ENCODE results near the gene RAB3IP. TPM values are rescaled to one million over a fixed set of nuclear protein-coding genes. Genes with fewer than 3 reads are reported as not detected.
"Not testable (repeated sequence)": the region's sequence is repeated elsewhere in the genome, so short reads cannot be mapped to it uniquely, and the experiment has no call there.

Gene RAB3IP
- total RNA-seq, 1 donor from 2014 or later, result 14.1 TPM

DNA sequence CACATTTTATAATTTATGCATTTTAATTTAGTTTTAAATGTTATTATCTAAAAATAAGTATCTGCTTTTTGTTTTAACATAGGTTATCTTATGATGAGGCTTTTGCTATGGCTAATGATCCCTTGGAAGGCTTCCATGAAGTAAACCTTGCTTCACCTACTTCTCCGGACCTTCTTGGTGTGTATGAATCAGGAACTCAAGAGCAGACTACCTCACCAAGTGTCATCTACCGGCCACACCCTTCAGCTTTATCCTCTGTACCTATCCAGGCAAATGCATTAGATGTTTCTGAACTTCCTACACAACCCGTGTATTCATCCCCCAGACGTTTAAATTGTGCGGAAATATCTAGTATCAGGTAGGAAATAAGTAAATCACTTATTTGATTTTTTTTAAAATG, 16.6 kb downstream of the RAB3IP start:
- peaks cover 1% of the 10 kb centered on the region for H3K27me3 Mint-ChIP-seq (ENCODE audit: unreplicated experiment)
- no peaks in the 10 kb centered on the region for H3K4me1 Mint-ChIP-seq (ENCODE audit: unreplicated experiment)
- H3K27ac Mint-ChIP-seq (ENCODE audit: unreplicated experiment), result no peak overlapping the region
- H3K9me3 Mint-ChIP-seq (ENCODE audit: unreplicated experiment), result peaks cover 6% of the 10 kb centered on the region
- TF ChIP-seq, protein P1, sequence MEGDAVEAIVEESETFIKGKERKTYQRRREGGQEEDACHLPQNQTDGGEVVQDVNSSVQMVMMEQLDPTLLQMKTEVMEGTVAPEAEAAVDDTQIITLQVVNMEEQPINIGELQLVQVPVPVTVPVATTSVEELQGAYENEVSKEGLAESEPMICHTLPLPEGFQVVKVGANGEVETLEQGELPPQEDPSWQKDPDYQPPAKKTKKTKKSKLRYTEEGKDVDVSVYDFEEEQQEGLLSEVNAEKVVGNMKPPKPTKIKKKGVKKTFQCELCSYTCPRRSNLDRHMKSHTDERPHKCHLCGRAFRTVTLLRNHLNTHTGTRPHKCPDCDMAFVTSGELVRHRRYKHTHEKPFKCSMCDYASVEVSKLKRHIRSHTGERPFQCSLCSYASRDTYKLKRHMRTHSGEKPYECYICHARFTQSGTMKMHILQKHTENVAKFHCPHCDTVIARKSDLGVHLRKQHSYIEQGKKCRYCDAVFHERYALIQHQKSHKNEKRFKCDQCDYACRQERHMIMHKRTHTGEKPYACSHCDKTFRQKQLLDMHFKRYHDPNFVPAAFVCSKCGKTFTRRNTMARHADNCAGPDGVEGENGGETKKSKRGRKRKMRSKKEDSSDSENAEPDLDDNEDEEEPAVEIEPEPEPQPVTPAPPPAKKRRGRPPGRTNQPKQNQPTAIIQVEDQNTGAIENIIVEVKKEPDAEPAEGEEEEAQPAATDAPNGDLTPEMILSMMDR (IDR thresholded peaks at IDR 0.05; ENCODE audit: unreplicated experiment), result no peak
- H3K4me3 Mint-ChIP-seq (ENCODE audit: unreplicated experiment), result no peak overlapping the region
- H3K36me3 Mint-ChIP-seq (ENCODE audit: low read depth, unreplicated experiment), result peaks cover 26% of the 10 kb centered on the region
- no peak for DNase-seq (ENCODE audit: low spot score)

DNA sequence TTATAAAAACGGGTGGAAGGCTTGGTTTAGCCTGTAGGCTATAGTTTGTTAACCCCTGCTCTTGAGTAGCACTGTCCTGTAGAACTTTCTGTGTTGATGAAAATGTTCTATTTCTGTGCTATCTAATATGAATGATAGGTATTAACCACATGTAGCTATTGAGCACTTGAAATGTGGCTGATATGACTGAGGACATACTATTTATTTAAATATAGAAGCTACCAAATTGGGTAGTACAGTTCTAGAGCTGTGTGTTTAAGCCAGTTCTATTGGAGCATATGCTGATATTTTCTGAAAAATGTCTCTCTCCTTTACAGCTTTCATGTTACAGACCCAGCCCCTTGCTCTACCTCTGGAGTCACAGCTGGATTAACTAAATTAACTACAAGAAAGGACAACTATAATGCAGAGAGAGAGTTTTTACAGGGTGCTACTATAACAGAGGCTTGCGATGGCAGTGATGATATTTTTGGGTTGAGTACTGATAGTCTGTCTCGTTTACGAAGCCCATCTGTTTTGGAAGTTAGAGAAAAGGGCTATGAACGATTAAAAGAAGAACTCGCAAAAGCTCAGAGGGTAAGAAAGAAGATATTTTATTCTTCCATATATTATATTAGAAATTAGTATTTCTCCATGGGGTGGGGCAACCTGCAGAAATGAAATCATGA, 17.6 kb downstream of the RAB3IP start:
- H3K4me1 Mint-ChIP-seq (ENCODE audit: unreplicated experiment), result no peaks in the 10 kb centered on the region
- no peak for DNase-seq (ENCODE audit: low spot score)
- H3K27ac Mint-ChIP-seq (ENCODE audit: unreplicated experiment), result no peak overlapping the region
- TF ChIP-seq, protein P1 (IDR thresholded peaks at IDR 0.05; ENCODE audit: unreplicated experiment), result no peak
- H3K4me3 Mint-ChIP-seq (ENCODE audit: unreplicated experiment), result no peak overlapping the region
- peaks cover 13% of the 10 kb centered on the region for H3K9me3 Mint-ChIP-seq (ENCODE audit: unreplicated experiment)
- H3K36me3 Mint-ChIP-seq (ENCODE audit: low read depth, unreplicated experiment), result peaks cover 36% of the 10 kb centered on the region
- H3K27me3 Mint-ChIP-seq (ENCODE audit: unreplicated experiment), result peaks cover 3% of the 10 kb centered on the region

DNA sequence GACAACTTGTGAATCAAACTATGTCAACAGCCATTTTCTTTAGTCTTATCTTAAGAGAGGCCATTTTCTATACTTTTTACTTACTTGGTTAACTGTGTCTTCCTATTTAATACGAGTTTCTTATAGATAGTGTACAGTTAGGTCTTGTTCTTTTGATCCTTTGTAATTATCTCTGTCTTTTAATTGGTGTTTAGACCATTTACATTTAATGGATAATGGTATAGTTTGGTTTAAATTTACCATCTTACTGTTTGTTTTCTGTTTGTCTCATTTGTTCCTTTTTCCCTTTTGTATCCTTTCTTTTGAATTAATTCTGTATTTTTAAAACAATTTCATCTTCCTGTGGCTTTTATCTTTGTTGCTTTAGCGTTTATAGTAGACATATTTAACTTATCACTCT, 19.4 kb downstream of the RAB3IP start:
- DNase-seq (ENCODE audit: low spot score), result no peak
- H3K36me3 Mint-ChIP-seq (ENCODE audit: low read depth, unreplicated experiment), result peaks cover 42% of the 10 kb centered on the region
- H3K9me3 Mint-ChIP-seq (ENCODE audit: unreplicated experiment), result peaks cover 16% of the 10 kb centered on the region
- TF ChIP-seq, protein P1 (IDR thresholded peaks at IDR 0.05; ENCODE audit: unreplicated experiment), result no peak
- H3K4me1 Mint-ChIP-seq (ENCODE audit: unreplicated experiment), result no peaks in the 10 kb centered on the region
- H3K27ac Mint-ChIP-seq (ENCODE audit: unreplicated experiment), result no peak overlapping the region
- H3K4me3 Mint-ChIP-seq (ENCODE audit: unreplicated experiment), result peak overlapping the region; percentile 65
- H3K27me3 Mint-ChIP-seq (ENCODE audit: unreplicated experiment), result peaks cover 3% of the 10 kb centered on the region

DNA sequence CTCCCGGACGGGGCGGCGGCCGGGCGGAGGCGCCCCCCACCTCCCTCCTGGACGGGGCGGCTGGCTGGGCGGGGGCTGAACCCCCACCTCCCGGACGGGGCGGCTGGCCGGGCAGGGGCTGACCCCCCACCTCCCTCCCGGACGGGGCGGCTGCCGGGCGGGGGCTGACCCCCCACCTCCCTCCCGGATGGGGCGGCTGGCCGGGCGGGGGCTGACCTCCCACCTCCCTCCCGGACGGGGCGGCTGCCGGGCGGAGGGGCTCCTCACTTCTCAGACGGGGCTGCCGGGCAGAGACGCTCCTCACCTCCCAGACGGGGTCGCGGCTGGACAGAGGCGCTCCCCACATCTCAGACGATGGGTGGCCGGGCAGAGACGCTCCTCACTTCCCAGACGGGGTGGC, 20.9 kb downstream of the RAB3IP start:
- H3K27me3 Mint-ChIP-seq (ENCODE audit: unreplicated experiment), result not testable (repeated sequence)

DNA sequence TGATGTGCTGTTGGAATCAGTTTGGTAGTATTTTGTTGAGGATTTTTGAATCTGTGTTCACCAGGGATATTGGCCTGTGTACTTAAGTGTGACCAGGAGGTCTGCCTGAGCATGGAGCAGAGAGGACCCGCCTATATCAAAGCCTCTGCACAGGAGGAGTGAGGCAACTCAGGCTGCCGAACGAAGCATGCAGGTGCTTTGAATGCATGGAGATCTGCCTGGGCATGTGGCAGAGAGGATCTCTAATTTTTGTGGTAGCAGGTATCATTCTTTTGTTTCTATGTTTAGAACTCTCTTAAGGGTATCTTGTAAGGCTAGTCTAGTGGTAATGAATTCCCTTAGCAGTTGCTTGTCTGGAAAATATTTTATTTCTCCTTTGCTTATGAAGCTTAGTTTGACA, 26.9 kb downstream of the RAB3IP start:
- Mint-ChIP-seq H3K27me3 (ENCODE audit: unreplicated experiment) (peaks cover 8% of the 10 kb centered on the region), H3K4me3 (ENCODE audit: unreplicated experiment) (peak overlapping the region; percentile 17), H3K27ac (ENCODE audit: unreplicated experiment) (no peak overlapping the region), H3K36me3 (ENCODE audit: low read depth, unreplicated experiment) (peaks cover 70% of the 10 kb centered on the region), H3K9me3 (ENCODE audit: unreplicated experiment) (peaks cover 29% of the 10 kb centered on the region), H3K4me1 (ENCODE audit: unreplicated experiment) (no peaks in the 10 kb centered on the region)
- TF ChIP-seq, protein P1 (IDR thresholded peaks at IDR 0.05; ENCODE audit: unreplicated experiment), result no peak
- DNase-seq (ENCODE audit: low spot score), result no peak

More for the DNA sequence above, 20.9 kb downstream of the RAB3IP start:
- peaks cover 16% of the 10 kb centered on the region for H3K9me3 Mint-ChIP-seq (ENCODE audit: unreplicated experiment)
- not testable (repeated sequence) for H3K4me1 Mint-ChIP-seq (ENCODE audit: unreplicated experiment); H3K27ac Mint-ChIP-seq (ENCODE audit: unreplicated experiment); DNase-seq (ENCODE audit: low spot score); H3K4me3 Mint-ChIP-seq (ENCODE audit: unreplicated experiment)
- H3K36me3 Mint-ChIP-seq (ENCODE audit: low read depth, unreplicated experiment), result peaks cover 50% of the 10 kb centered on the region

All from endothelial cell (in vitro differentiated cells).